SK-N-SH treated with all-trans-retinoic acid at 6 μM for 48 hours (cell line): ENCODE results near the gene APOLD1.

Experiments used
- BACH2 ChIP-seq: fragments of 250-450 bp; sonication (Bioruptor Pico); IDR thresholded peaks from 2 replicates; pipeline ENCODE4 v1.9.0; 2021; ENCODE audit warnings: mild to moderate bottlenecking, borderline replicate concordance
- CREB5 ChIP-seq: fragments of 250-450 bp; sonication (Bioruptor Pico); IDR thresholded peaks from 2 replicates; pipeline ENCODE4 v1.5.1; 2020; ENCODE audit warnings: low read depth, mild to moderate bottlenecking, moderate library complexity
- CSRNP3 ChIP-seq: fragments of 250-450 bp; sonication (Bioruptor Pico); IDR thresholded peaks from 2 replicates; pipeline ENCODE4 v1.5.1; 2021; ENCODE audit warnings: mild to moderate bottlenecking, moderate library complexity
- OSR1 ChIP-seq: fragments of 250-450 bp; sonication (Bioruptor Pico); IDR thresholded peaks from 2 replicates; pipeline ENCODE4 v1.8.0; 2022; ENCODE audit warnings: moderate library complexity, mild to moderate bottlenecking, inconsistent platforms
- PATZ1 ChIP-seq: fragments of 250-450 bp; sonication (Bioruptor Pico); IDR thresholded peaks from 2 replicates; pipeline ENCODE4 v1.8.0; 2020; ENCODE audit warnings: mild to moderate bottlenecking, moderate library complexity, borderline replicate concordance
- RARB ChIP-seq: fragments of 250-450 bp; sonication (Bioruptor Pico); IDR thresholded peaks from 2 replicates; pipeline ENCODE4 v1.8.0; 2021; ENCODE audit warnings: mild to moderate bottlenecking, moderate library complexity
- TCF4 ChIP-seq: fragments of 250-450 bp; sonication (Bioruptor Pico); IDR thresholded peaks from 2 replicates; pipeline ENCODE4 v1.8.0; 2021; ENCODE audit warnings: mild to moderate bottlenecking, moderate library complexity, borderline replicate concordance
- ZC3H10 ChIP-seq: fragments of 250-450 bp; sonication (Bioruptor Pico); IDR thresholded peaks from 2 replicates; pipeline ENCODE4 v1.5.1; 2021; ENCODE audit warnings: mild to moderate bottlenecking, moderate library complexity
- ZFP3 ChIP-seq: fragments of 250-450 bp; sonication (Bioruptor Pico); IDR thresholded peaks from 2 replicates; pipeline ENCODE4 v1.5.0; 2020; ENCODE audit warnings: mild to moderate bottlenecking, moderate library complexity
- ZFP30 ChIP-seq: fragments of 450-650 bp; formaldehyde crosslinking; IDR thresholded peaks from 2 replicates; pipeline ENCODE4 v1.5.0; 2022; ENCODE audit warnings: mild to moderate bottlenecking, moderate library complexity

- TF ChIP-seq ZFP30 (CRISPR knock-in tag) (no peak), PATZ1 (CRISPR knock-in tag) (no peak), CREB5 (no peak), CSRNP3 (no peak), TCF4 (CRISPR knock-in tag) (no peak), OSR1 (CRISPR knock-in tag) (no peak), BACH2 (CRISPR knock-in tag) (no peak), RARB (CRISPR knock-in tag) (no peak), ZFP3 (CRISPR knock-in tag) (no peak), ZC3H10 (CRISPR knock-in tag) (no peak)
Observed at GRCh38 chr12:12807970-12808702, 22.7 kb downstream of the APOLD1 start.
